WTC11 (cell line): ENCODE measurements around the gene LRRFIP1. TPM values are rescaled to one million over a fixed set of nuclear protein-coding genes. Genes with fewer than 3 reads are reported as not detected.
A peak's percentile ranks its signal among the peaks of the same experiment; 100 is the strongest.

Experiments used
- ATAC-seq: fragments of 200-7000 bp; cut with Tn5 transposase; 2 replicates; pipeline ENCODE4 v1.10.0; 2021; ENCODE audit warnings: mild to moderate bottlenecking, moderate library complexity
- CTCF ChIA-PET: fragments of 300-600 bp; sonication (Branson Sonifier 250); formaldehyde crosslinking; loops from one replicate; lab custom pipeline; 2021; ENCODE audit warnings: antibody characterized with exemption; lab: Charles Lee
- POLR2A ChIA-PET: fragments of 350-600 bp; sonication (Branson Sonifier 250); formaldehyde crosslinking; loops from one replicate; lab custom pipeline; 2021; ENCODE audit warnings: antibody characterized with exemption; lab: Charles Lee
- DNase-seq: peaks from one replicate; pipeline ENCODE4 v3.0.0; 2021; ENCODE audit warnings: low spot score
- H3K27ac Mint-ChIP-seq: 2 replicates; pipeline ENCODE4 v1.8.0; 2021; ENCODE audit warnings: mixed read lengths
- H3K27me3 Mint-ChIP-seq: 2 replicates; pipeline ENCODE4 v1.8.0; 2021; ENCODE audit warnings: low read depth, mild to moderate bottlenecking, moderate library complexity, mixed read lengths
- H3K36me3 Mint-ChIP-seq: 2 replicates; pipeline ENCODE4 v1.8.0; 2021; ENCODE audit warnings: mixed read lengths
- H3K4me1 Mint-ChIP-seq: 2 replicates; pipeline ENCODE4 v1.8.0; 2022; ENCODE audit warnings: mixed read lengths
- H3K4me3 Mint-ChIP-seq: 2 replicates; pipeline ENCODE4 v1.8.0; 2021; ENCODE audit warnings: mild to moderate bottlenecking, moderate library complexity, mixed read lengths
- H3K9me3 Mint-ChIP-seq: 2 replicates; pipeline ENCODE4 v1.8.0; 2021; ENCODE audit warnings: mixed read lengths
- CREB1 ChIP-seq: sonication (generic); formaldehyde crosslinking; IDR thresholded peaks from 2 replicates; pipeline ENCODE4 v1.8.0; 2023; ENCODE audit warnings: mild to moderate bottlenecking, missing genetic modification reagents
- FOXJ3 ChIP-seq: sonication (generic); formaldehyde crosslinking; IDR thresholded peaks from 2 replicates; pipeline ENCODE4 v1.9.0; 2021; ENCODE audit warnings: missing genetic modification reagents, mild to moderate bottlenecking, borderline replicate concordance
- FOXP1 ChIP-seq: sonication (generic); formaldehyde crosslinking; IDR thresholded peaks from 2 replicates; pipeline ENCODE4 v1.8.0; 2022; ENCODE audit warnings: missing genetic modification reagents, mild to moderate bottlenecking, moderate library complexity, borderline replicate concordance
- GABPB1 ChIP-seq: sonication (generic); formaldehyde crosslinking; IDR thresholded peaks from 2 replicates; pipeline ENCODE4 v1.8.1; 2023; ENCODE audit warnings: mild to moderate bottlenecking, missing genetic modification reagents
- GRHL2 ChIP-seq: fragments of 250-450 bp; sonication (Bioruptor Pico); IDR thresholded peaks from 2 replicates; pipeline ENCODE4 v1.8.0; 2022; ENCODE audit warnings: mild to moderate bottlenecking, moderate library complexity; ENCODE audit not compliant: insufficient replicate concordance, severe bottlenecking
- MLX ChIP-seq: sonication (generic); formaldehyde crosslinking; IDR thresholded peaks from 2 replicates; pipeline ENCODE4 v1.8.1; 2023; ENCODE audit warnings: mild to moderate bottlenecking, missing genetic modification reagents, moderate library complexity
- MYBL2 ChIP-seq: sonication (generic); formaldehyde crosslinking; IDR thresholded peaks from 2 replicates; pipeline ENCODE4 v1.8.1; 2023; ENCODE audit warnings: mild to moderate bottlenecking, moderate library complexity, missing genetic modification reagents
- SMAD3 ChIP-seq: sonication (generic); formaldehyde crosslinking; IDR thresholded peaks from 2 replicates; pipeline ENCODE4 v1.8.0; 2022; ENCODE audit warnings: missing genetic modification reagents, mild to moderate bottlenecking, borderline replicate concordance
- ZNF121 ChIP-seq: sonication (generic); formaldehyde crosslinking; IDR thresholded peaks from 2 replicates; pipeline ENCODE4 v1.8.0; 2023; ENCODE audit warnings: missing genetic modification reagents
- ZNF138 ChIP-seq: sonication (generic); formaldehyde crosslinking; conservative IDR thresholded peaks from 2 replicates; pipeline ENCODE4 v1.8.1; 2022; ENCODE audit warnings: mild to moderate bottlenecking, moderate library complexity, missing genetic modification reagents
- ZNF263 ChIP-seq: sonication (generic); formaldehyde crosslinking; IDR thresholded peaks from 2 replicates; pipeline ENCODE4 v1.8.1; 2022; ENCODE audit warnings: low read depth, mild to moderate bottlenecking, moderate library complexity, missing genetic modification reagents
- total RNA-seq: library from RNA; stranded (reverse); gene quantifications from 3 replicates; pipeline ENCODE4 v1.2.3, GENCODE V29; 2021
- TF ChIP-seq, protein P1 (sequence below): fragments of 250-450 bp; sonication (Bioruptor Pico); conservative IDR thresholded peaks from 2 replicates; pipeline ENCODE4 v1.9.0; 2021; ENCODE audit warnings: mild to moderate bottlenecking
- TF ChIP-seq, protein P2 (sequence below): fragments of 200-600 bp; IDR thresholded peaks from 2 replicates; pipeline ENCODE4 v1.8.0; 2022; ENCODE audit warnings: antibody characterized with exemption
- TF ChIP-seq, protein P3 (sequence below): sonication (generic); formaldehyde crosslinking; IDR thresholded peaks from 2 replicates; pipeline ENCODE4 v1.8.0; 2022; ENCODE audit warnings: mild to moderate bottlenecking, missing genetic modification reagents
- TF ChIP-seq, protein P4 (sequence below): sonication (generic); formaldehyde crosslinking; conservative IDR thresholded peaks from 2 replicates; pipeline ENCODE4 v1.8.1; 2022; ENCODE audit warnings: mild to moderate bottlenecking, missing genetic modification reagents
- TF ChIP-seq, protein P5 (sequence below): sonication (generic); formaldehyde crosslinking; IDR thresholded peaks from 2 replicates; pipeline ENCODE4 v1.8.0; 2022; ENCODE audit warnings: mild to moderate bottlenecking, missing genetic modification reagents

LRRFIP1 gene
- total RNA-seq, 1 experiment from 2014 or later, result 88.4 TPM

DNA sequence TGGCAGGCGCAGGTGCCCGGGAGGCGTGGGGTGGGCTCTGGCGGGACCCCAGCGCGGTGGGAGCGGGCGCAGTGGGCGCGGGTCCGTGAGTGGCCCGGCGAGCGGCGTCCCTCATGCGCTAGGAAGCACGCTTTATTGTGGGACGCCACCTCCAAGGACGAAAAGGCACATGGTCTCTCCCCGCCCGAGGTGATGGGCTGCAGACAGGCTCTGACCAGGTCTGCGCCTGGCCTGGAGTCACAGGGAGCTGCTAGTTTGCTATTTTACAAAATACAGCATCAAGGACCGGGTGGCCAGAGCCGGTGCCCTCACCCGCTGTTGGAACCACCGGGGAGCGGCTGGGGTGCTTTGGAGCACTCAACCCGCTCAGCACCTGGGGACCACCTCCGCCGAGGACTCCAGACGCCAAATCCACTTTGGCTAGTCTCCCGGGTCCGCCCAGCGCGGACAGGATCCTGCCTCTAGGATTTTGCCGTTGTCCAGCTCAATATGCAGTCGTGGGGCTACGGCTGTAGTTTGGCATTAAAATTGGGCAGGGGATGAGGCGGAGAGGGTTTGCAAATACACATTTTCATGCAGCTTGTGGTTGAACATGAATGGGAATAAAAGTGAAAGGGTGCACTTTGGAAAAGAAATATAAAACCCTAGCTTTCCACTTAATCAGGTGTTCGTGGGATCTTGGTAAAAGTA is 65.4 kb downstream of the LRRFIP1 start (continued):
- TF ChIP-seq, protein P1, sequence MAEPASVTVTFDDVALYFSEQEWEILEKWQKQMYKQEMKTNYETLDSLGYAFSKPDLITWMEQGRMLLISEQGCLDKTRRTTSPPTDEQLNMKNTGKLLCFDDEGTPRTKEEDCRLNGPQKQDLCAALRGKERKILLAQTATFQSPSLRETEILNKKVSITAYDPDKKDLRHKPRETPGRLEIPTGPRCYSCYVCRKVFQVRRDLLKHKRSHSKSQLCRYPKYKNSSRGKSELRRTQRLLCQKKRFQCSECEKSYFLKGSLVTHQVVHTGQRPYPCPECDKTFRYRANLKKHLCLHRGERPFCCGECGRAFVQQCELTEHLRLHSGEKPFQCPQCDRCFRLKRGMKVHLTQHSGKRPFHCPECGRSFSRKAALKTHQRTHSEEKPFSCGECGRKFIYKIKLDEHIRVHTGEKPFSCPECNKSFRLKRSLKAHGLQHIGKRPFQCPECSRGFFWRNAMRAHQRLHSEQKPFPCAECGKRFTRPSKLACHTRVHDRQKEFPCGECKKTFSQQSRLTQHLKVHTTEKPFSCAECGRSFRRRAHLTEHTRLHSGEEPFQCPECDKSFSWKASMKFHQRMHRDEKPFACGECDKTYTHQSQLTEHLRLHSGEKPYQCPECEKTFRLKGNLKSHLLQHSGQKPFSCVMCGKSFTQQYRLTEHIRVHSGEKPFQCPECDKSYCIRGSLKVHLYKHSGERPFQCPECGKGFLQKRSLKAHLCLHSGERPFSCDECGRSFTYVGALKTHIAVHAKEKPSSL (CRISPR knock-in tag), result no peak
- TF ChIP-seq MLX (CRISPR knock-in tag) (no peak), ZNF138 (CRISPR knock-in tag) (no peak), SMAD3 (CRISPR knock-in tag) (no peak), FOXJ3 (CRISPR knock-in tag) (no peak), ZNF121 (CRISPR knock-in tag) (no peak), MYBL2 (CRISPR knock-in tag) (no peak; the same call in 1 of the 2 replicates), CREB1 (CRISPR knock-in tag) (no peak; the same call in 1 of the 2 replicates), FOXP1 (no peak), ZNF263 (CRISPR knock-in tag) (no peak)
- TF ChIP-seq, protein P2, sequence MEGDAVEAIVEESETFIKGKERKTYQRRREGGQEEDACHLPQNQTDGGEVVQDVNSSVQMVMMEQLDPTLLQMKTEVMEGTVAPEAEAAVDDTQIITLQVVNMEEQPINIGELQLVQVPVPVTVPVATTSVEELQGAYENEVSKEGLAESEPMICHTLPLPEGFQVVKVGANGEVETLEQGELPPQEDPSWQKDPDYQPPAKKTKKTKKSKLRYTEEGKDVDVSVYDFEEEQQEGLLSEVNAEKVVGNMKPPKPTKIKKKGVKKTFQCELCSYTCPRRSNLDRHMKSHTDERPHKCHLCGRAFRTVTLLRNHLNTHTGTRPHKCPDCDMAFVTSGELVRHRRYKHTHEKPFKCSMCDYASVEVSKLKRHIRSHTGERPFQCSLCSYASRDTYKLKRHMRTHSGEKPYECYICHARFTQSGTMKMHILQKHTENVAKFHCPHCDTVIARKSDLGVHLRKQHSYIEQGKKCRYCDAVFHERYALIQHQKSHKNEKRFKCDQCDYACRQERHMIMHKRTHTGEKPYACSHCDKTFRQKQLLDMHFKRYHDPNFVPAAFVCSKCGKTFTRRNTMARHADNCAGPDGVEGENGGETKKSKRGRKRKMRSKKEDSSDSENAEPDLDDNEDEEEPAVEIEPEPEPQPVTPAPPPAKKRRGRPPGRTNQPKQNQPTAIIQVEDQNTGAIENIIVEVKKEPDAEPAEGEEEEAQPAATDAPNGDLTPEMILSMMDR, result no peak

DNA sequence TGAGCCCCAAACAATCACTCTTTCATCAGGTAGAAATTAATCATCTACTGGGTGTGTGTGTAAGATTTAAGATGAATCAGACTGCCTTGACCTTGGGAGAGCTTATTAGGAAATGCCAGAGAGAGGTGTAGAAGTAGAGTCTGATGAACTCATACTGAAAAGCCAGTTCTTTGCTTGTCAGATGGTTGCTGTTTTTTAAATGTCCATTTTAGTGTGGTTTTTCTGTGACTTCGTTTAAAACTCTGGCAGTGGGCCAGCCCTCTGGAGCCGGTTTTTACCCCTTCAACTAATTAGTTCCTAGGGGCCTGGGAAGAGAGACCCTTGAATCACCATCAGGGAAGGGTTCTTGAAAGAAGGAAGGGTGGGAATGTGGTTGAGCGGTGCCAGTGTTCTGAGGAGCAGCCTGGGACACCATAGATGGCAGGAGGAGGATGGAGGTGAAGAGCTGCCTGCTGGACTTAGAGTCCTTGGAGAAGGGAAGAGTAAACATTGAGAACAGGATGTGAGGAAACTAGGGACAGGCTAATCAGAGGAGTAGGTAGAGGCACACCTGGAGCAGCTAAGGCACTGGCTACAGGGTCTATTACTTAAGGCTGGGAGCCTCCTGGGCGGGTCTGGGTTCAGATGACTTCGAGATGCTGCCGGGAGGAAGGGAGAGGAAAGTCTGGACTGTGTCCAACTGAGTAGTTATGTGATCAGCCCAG is 66.1 kb downstream of the LRRFIP1 start:
- Mint-ChIP-seq H3K4me1 (peaks cover 68% of the 10 kb centered on the region), H3K36me3 (no peaks in the 10 kb centered on the region), H3K27me3 (no peaks in the 10 kb centered on the region), H3K27ac (no peak overlapping the region), H3K4me3 (peak overlapping the region; percentile 75), H3K9me3 (no peaks in the 10 kb centered on the region)
- TF ChIP-seq, protein P3, sequence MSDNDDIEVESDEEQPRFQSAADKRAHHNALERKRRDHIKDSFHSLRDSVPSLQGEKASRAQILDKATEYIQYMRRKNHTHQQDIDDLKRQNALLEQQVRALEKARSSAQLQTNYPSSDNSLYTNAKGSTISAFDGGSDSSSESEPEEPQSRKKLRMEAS, result no peak
- TF ChIP-seq, protein P4, sequence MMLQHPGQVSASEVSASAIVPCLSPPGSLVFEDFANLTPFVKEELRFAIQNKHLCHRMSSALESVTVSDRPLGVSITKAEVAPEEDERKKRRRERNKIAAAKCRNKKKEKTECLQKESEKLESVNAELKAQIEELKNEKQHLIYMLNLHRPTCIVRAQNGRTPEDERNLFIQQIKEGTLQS (CRISPR knock-in tag), result no peak
- no peak for TF ChIP-seq GRHL2 (CRISPR knock-in tag)
- TF ChIP-seq, protein P5, sequence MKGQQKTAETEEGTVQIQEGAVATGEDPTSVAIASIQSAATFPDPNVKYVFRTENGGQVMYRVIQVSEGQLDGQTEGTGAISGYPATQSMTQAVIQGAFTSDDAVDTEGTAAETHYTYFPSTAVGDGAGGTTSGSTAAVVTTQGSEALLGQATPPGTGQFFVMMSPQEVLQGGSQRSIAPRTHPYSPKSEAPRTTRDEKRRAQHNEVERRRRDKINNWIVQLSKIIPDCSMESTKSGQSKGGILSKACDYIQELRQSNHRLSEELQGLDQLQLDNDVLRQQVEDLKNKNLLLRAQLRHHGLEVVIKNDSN (CRISPR knock-in tag), result no peak
- 0 out of 2 replicates have a peak, but pooled peaks have one; percentile 6 for TF ChIP-seq GABPB1
- no peak for TF ChIP-seq CREB1 (CRISPR knock-in tag)
- DNase-seq (no peak), ATAC-seq (no peak)
- ChIA-PET CTCF (interaction anchor here (1.6 to 3.6 kb wide), 3 partner anchors 8 to 121 kb away, joined by 4 to 13 read pairs (median 13); no protein-coding TSS in a partner anchor), POLR2A (interaction anchor here (1.1 to 1.4 kb wide), 2 partner anchors 9 to 12 kb away, joined by 3 read pairs; no protein-coding TSS in a partner anchor)
